Body of pancreas (tissue), 4 donors: ENCODE data around the gene SCNN1G. TPM values are rescaled to one million over a fixed set of nuclear protein-coding genes. Genes with fewer than 3 reads are reported as not detected.

Experiments used
- ATAC-seq: fragments of 150-250 bp; one replicate; pipeline ENCODE4 v1.9.1; 2016
- DNase-seq, 4 donors: peaks; one replicate each; pipeline ENCODE4 v3.0.0-alpha.2; 2019
- H3K27ac ChIP-seq, 4 donors: fragments of 200-600 bp; sonication (generic); 1 replicate in 3 of 4; 2 replicates in 1 of 4; pipeline versions ENCODE4 v1.5.1 to v1.6.1; 2016 to 2019; ENCODE audit warnings: mild to moderate bottlenecking in 1 of 4, mixed read lengths in 1 of 4, moderate library complexity in 1 of 4
- H3K27me3 ChIP-seq, 2 donors: fragments of 200-600 bp; sonication (generic); one replicate each; pipeline ENCODE4 v1.6.0; 2016; ENCODE audit warnings: mild to moderate bottlenecking in 1 of 2
- H3K36me3 ChIP-seq, 2 donors: fragments of 200-600 bp; sonication (generic); replicated peaks in 1 of 2; 2 replicates each; pipeline ENCODE4 v1.5.1; 2016; ENCODE audit warnings: low read depth in 2 of 2; ENCODE audit not compliant: insufficient read depth in 1 of 2
- H3K4me1 ChIP-seq: fragments of 200-600 bp; sonication (generic); one replicate; pipeline ENCODE4 v1.6.0; 2016
- H3K4me3 ChIP-seq, 2 donors: fragments of 200-600 bp; sonication (generic); 1 replicate in 1 of 2; 2 replicates in 1 of 2; pipeline ENCODE4 v1.5.1; 2016 to 2019
- H3K9me3 ChIP-seq, 3 donors: fragments of 200-600 bp; sonication (generic); 1 replicate in 2 of 3; 2 replicates in 1 of 3; pipeline ENCODE4 v1.5.1; 2016
- CTCF ChIP-seq, 7 experiments: fragments of 450-650 bp in 4 of 7; fragments of 200-600 bp in 3 of 7; sonication (generic) in 3 of 7; IDR thresholded peaks; one replicate each; pipeline ENCODE4 v1.5.1; 2016 to 2019; ENCODE audit warnings: antibody characterized with exemption in 7 of 7
- POLR2A ChIP-seq, 3 donors: fragments of 450-650 bp; IDR thresholded peaks; one replicate each; pipeline ENCODE4 v1.6.1; 2016; ENCODE audit warnings: antibody characterized with exemption in 3 of 3, mild to moderate bottlenecking in 2 of 3
- WGBS, 2 donors: methylation state at CpG; one replicate each; pipeline ENCODE4 v1.1.5; 2017; 5-methylcytosine and 5-hydroxymethylcytosine counted together
- intact Hi-C: fragments of 100-400 bp; cut with DNase I; formaldehyde crosslinking; loops from one replicate; pipeline ENCODE4 v1.15.1; 2023
- total RNA-seq, 2 donors: library from RNA; depleted of rRNA; stranded (reverse); fragments of >200 nt; gene quantifications; one replicate each; pipeline ENCODE4 v1.1.0, GENCODE V29; 2016

The SCNN1G gene
- total RNA-seq, 2 donors from 2014 or later = 0.26 to 1.6 TPM

GRCh38 chr16:23137818-23138217 is 44.7 kb upstream of the SCNN1G start:
- H3K36me3 ChIP-seq = no peaks in the 10 kb centered on the region
- intact Hi-C loops = no loop called here
- WGBS, 2 donors = 47 to 61% methylated on average over 5 of the region's 5 CpGs
- no peaks in the 10 kb centered on the region for H3K9me3 ChIP-seq
- no peak overlapping the region for H3K4me3 ChIP-seq
- TF ChIP-seq CTCF (IDR thresholded peaks at IDR 0.05) (no peak), POLR2A (IDR thresholded peaks at IDR 0.05) (no peak)
- H3K27me3 ChIP-seq = no peaks in the 10 kb centered on the region
- no peak for ATAC-seq
- peaks cover 20% of the 10 kb centered on the region for H3K4me1 ChIP-seq
- no peak for DNase-seq
- H3K27ac ChIP-seq = no peak overlapping the region

- Histone ChIP-seq H3K4me3 (no peak overlapping the region), H3K9me3 (no peaks in the 10 kb centered on the region), H3K4me1 (peaks cover 25% of the 10 kb centered on the region), H3K27me3 (no peaks in the 10 kb centered on the region), H3K36me3 (no peaks in the 10 kb centered on the region), H3K27ac (no peak overlapping the region)
- DNase-seq (no peak), ATAC-seq (no peak)
- TF ChIP-seq CTCF (IDR thresholded peaks at IDR 0.05) (no peak), POLR2A (IDR thresholded peaks at IDR 0.05) (no peak)
- 73 to 76% methylated on average over 2 of the region's 2 CpGs for WGBS, 2 donors
- intact Hi-C loops = no loop called here
Measured at GRCh38 chr16:23140107-23140506, 42.4 kb upstream of the SCNN1G start.

GRCh38 chr16:23141033-23141432 is 41.5 kb upstream of the SCNN1G start:
- peaks cover 32% of the 10 kb centered on the region for H3K4me1 ChIP-seq
- H3K9me3 ChIP-seq = no peaks in the 10 kb centered on the region
- DNase-seq (no peak), ATAC-seq (no peak)
- TF ChIP-seq CTCF (IDR thresholded peaks at IDR 0.05) (no peak), POLR2A (IDR thresholded peaks at IDR 0.05) (no peak)
- H3K4me3 ChIP-seq = no peak overlapping the region
- H3K36me3 ChIP-seq = no peaks in the 10 kb centered on the region
- WGBS, 2 donors = 95% methylated on average over 3 of the region's 3 CpGs
- intact Hi-C loops = no loop called here
- no peaks in the 10 kb centered on the region for H3K27me3 ChIP-seq
- no peak overlapping the region for H3K27ac ChIP-seq

GRCh38 chr16:23141500-23141899 is 41.0 kb upstream of the SCNN1G start:
- no peak for DNase-seq
- TF ChIP-seq CTCF (IDR thresholded peaks at IDR 0.05) = no peak
- TF ChIP-seq POLR2A (IDR thresholded peaks at IDR 0.05) = no peak
- Histone ChIP-seq H3K36me3 (no peaks in the 10 kb centered on the region), H3K27ac (no peak overlapping the region), H3K4me3 (no peak overlapping the region), H3K27me3 (no peaks in the 10 kb centered on the region), H3K4me1 (peaks cover 32% of the 10 kb centered on the region), H3K9me3 (no peaks in the 10 kb centered on the region)
- WGBS, 2 donors = 90 to 94% methylated on average over 6 of the region's 6 CpGs
- intact Hi-C loops = no loop called here
- no peak for ATAC-seq

GRCh38 chr16:23141959-23142740 is 40.4 kb upstream of the SCNN1G start:
- Histone ChIP-seq H3K27me3 (no peaks in the 10 kb centered on the region), H3K4me1 (peaks cover 38% of the 10 kb centered on the region), H3K9me3 (no peaks in the 10 kb centered on the region), H3K27ac (no peak overlapping the region), H3K36me3 (no peaks in the 10 kb centered on the region), H3K4me3 (no peak overlapping the region)
- ATAC-seq (no peak), DNase-seq (no peak)
- intact Hi-C loops = no loop called here
- WGBS, 2 donors = 32 to 42% methylated on average over 7 of the region's 7 CpGs
- TF ChIP-seq CTCF (IDR thresholded peaks at IDR 0.05) (no peak), POLR2A (IDR thresholded peaks at IDR 0.05) (no peak)
